Skeletal muscle satellite cell (primary cell): ENCODE data around the gene C10orf90.
A peak's percentile ranks its signal among the peaks of the same experiment; 100 is the strongest.

Experiments used
- H3K27me3 ChIP-seq: 2 replicates; pipeline ENCODE4 v1.7.0; 2013; ENCODE audit warnings: low read length; ENCODE audit not compliant: control insufficient read depth, insufficient read depth
- H3K36me3 ChIP-seq: 2 replicates; pipeline ENCODE4 v1.7.0; 2013; ENCODE audit warnings: mild to moderate bottlenecking, control low read depth, low read length; ENCODE audit not compliant: insufficient read depth
- H3K4me1 ChIP-seq: 2 replicates; pipeline ENCODE4 v1.7.0; 2013; ENCODE audit warnings: low read length; ENCODE audit not compliant: control insufficient read depth, insufficient read depth
- H3K4me2 ChIP-seq: 2 replicates; pipeline ENCODE4 v1.7.0; 2013; ENCODE audit warnings: mild to moderate bottlenecking, low read length
- H3K4me3 ChIP-seq: 2 replicates; pipeline ENCODE4 v1.7.0; 2013; ENCODE audit warnings: low read length
- H3K9ac ChIP-seq: 2 replicates; pipeline ENCODE4 v1.7.0; 2013; ENCODE audit warnings: mild to moderate bottlenecking, low read depth, low read length, moderate library complexity
- H3K9me3 ChIP-seq: replicated peaks from 2 replicates; pipeline ENCODE4 v1.7.0; 2013; ENCODE audit warnings: mild to moderate bottlenecking, control low read depth, low read length

The C10orf90 gene

GRCh38 chr10:126497672-126498071 is 172.8 kb downstream of the C10orf90 start:
- Histone ChIP-seq H3K36me3 (no peaks in the 10 kb centered on the region), H3K9ac (no peak overlapping the region), H3K4me3 (no peak overlapping the region), H3K4me2 (no peak overlapping the region), H3K4me1 (peaks cover 5% of the 10 kb centered on the region), H3K9me3 (no peaks in the 10 kb centered on the region), H3K27me3 (no peaks in the 10 kb centered on the region)

GRCh38 chr10:126496771-126497545 is 173.5 kb downstream of the C10orf90 start:
- Histone ChIP-seq H3K36me3 (no peaks in the 10 kb centered on the region), H3K9ac (no peak overlapping the region), H3K4me1 (no peaks in the 10 kb centered on the region), H3K4me3 (no peak overlapping the region), H3K9me3 (no peaks in the 10 kb centered on the region), H3K27me3 (no peaks in the 10 kb centered on the region), H3K4me2 (no peak overlapping the region)

- no peaks in the 10 kb centered on the region for H3K4me1 ChIP-seq
- H3K4me2 ChIP-seq = no peak overlapping the region
- H3K4me3 ChIP-seq = no peak overlapping the region
- H3K27me3 ChIP-seq = no peaks in the 10 kb centered on the region
- H3K9me3 ChIP-seq = no peaks in the 10 kb centered on the region
- no peaks in the 10 kb centered on the region for H3K36me3 ChIP-seq
- no peak overlapping the region for H3K9ac ChIP-seq
These were observed 179.0 kb downstream of the C10orf90 start for GRCh38 chr10:126491476-126491875.

- Histone ChIP-seq H3K27me3 (no peaks in the 10 kb centered on the region), H3K9ac (no peak overlapping the region), H3K9me3 (no peaks in the 10 kb centered on the region), H3K4me1 (no peaks in the 10 kb centered on the region), H3K36me3 (no peaks in the 10 kb centered on the region), H3K4me2 (no peak overlapping the region), H3K4me3 (no peak overlapping the region)
These were observed 189.3 kb downstream of the C10orf90 start for GRCh38 chr10:126481181-126481580.

- Histone ChIP-seq H3K9me3 (no peaks in the 10 kb centered on the region), H3K4me1 (peaks cover 2% of the 10 kb centered on the region), H3K36me3 (no peaks in the 10 kb centered on the region)
These were observed 189.8 kb downstream of the C10orf90 start for GRCh38 chr10:126480648-126481047.

GRCh38 chr10:126479280-126479895 is 191.1 kb downstream of the C10orf90 start:
- H3K4me2 ChIP-seq = no peak overlapping the region
- H3K4me1 ChIP-seq = peaks cover 9% of the 10 kb centered on the region
- H3K27me3 ChIP-seq = no peaks in the 10 kb centered on the region
- no peaks in the 10 kb centered on the region for H3K36me3 ChIP-seq
- no peaks in the 10 kb centered on the region for H3K9me3 ChIP-seq
- no peak overlapping the region for H3K9ac ChIP-seq
- H3K4me3 ChIP-seq = no peak overlapping the region

More at GRCh38 chr10:126480648-126481047, 189.8 kb downstream of the C10orf90 start:
- Histone ChIP-seq H3K9ac (no peak overlapping the region), H3K27me3 (no peaks in the 10 kb centered on the region), H3K4me3 (no peak overlapping the region), H3K4me2 (no peak overlapping the region)

- no peak overlapping the region for H3K4me3 ChIP-seq
- no peak overlapping the region for H3K9ac ChIP-seq
- H3K9me3 ChIP-seq = no peaks in the 10 kb centered on the region
- no peaks in the 10 kb centered on the region for H3K36me3 ChIP-seq
- no peaks in the 10 kb centered on the region for H3K27me3 ChIP-seq
- H3K4me1 ChIP-seq = peaks cover 9% of the 10 kb centered on the region
- H3K4me2 ChIP-seq = no peak overlapping the region
These were observed 191.9 kb downstream of the C10orf90 start for GRCh38 chr10:126478546-126478945.

GRCh38 chr10:126476246-126476645 is 194.2 kb downstream of the C10orf90 start:
- H3K9ac ChIP-seq = no peak overlapping the region
- H3K9me3 ChIP-seq = no peaks in the 10 kb centered on the region
- no peaks in the 10 kb centered on the region for H3K27me3 ChIP-seq
- H3K4me1 ChIP-seq = peaks cover 9% of the 10 kb centered on the region
- H3K4me3 ChIP-seq = no peak overlapping the region
- no peaks in the 10 kb centered on the region for H3K36me3 ChIP-seq
- peak overlapping the region; percentile 24 for H3K4me2 ChIP-seq

GRCh38 chr10:126475074-126475691 is 195.3 kb downstream of the C10orf90 start:
- H3K4me3 ChIP-seq = no peak overlapping the region
- H3K4me2 ChIP-seq = no peak overlapping the region
- no peaks in the 10 kb centered on the region for H3K9me3 ChIP-seq

GRCh38 chr10:126474031-126474430 is 196.5 kb downstream of the C10orf90 start:
- no peaks in the 10 kb centered on the region for H3K9me3 ChIP-seq
- H3K36me3 ChIP-seq = no peaks in the 10 kb centered on the region
- no peak overlapping the region for H3K4me3 ChIP-seq
- H3K4me2 ChIP-seq = no peak overlapping the region
- no peak overlapping the region for H3K9ac ChIP-seq
- H3K27me3 ChIP-seq = peaks cover 11% of the 10 kb centered on the region
- H3K4me1 ChIP-seq = peaks cover 9% of the 10 kb centered on the region

More at GRCh38 chr10:126475074-126475691, 195.3 kb downstream of the C10orf90 start:
- H3K36me3 ChIP-seq = no peaks in the 10 kb centered on the region
- peaks cover 9% of the 10 kb centered on the region for H3K4me1 ChIP-seq
- H3K9ac ChIP-seq = no peak overlapping the region
- peaks cover 7% of the 10 kb centered on the region for H3K27me3 ChIP-seq

GRCh38 chr10:126470991-126471390 is 199.5 kb downstream of the C10orf90 start:
- H3K4me1 ChIP-seq = peaks cover 9% of the 10 kb centered on the region
- peaks cover 11% of the 10 kb centered on the region for H3K27me3 ChIP-seq
- no peaks in the 10 kb centered on the region for H3K9me3 ChIP-seq
- H3K36me3 ChIP-seq = no peaks in the 10 kb centered on the region
- no peak overlapping the region for H3K4me2 ChIP-seq
- no peak overlapping the region for H3K9ac ChIP-seq
- H3K4me3 ChIP-seq = no peak overlapping the region
